Activated naive CD8-positive, alpha-beta T cell treated with anti-CD3 and anti-CD28 coated beads for 36 hours (primary cell): ENCODE measurements around the gene ATP1A4. TPM values are rescaled to one million over a fixed set of nuclear protein-coding genes. Genes with fewer than 3 reads are reported as not detected.
"Not testable (repeated sequence)": the region's sequence is repeated elsewhere in the genome, so short reads cannot be mapped to it uniquely, and the experiment has no call there.

Source experiments
- DNase-seq: peaks from one replicate; pipeline ENCODE4 v3.0.0; 2021
- H3K27ac Mint-ChIP-seq: one replicate; pipeline ENCODE4 v1.8.0; 2022; ENCODE audit warnings: mild to moderate bottlenecking, moderate library complexity, mixed read lengths
- H3K27me3 Mint-ChIP-seq: one replicate; pipeline ENCODE4 v1.8.0; 2022; ENCODE audit warnings: mild to moderate bottlenecking, mixed read lengths
- H3K36me3 Mint-ChIP-seq: one replicate; pipeline ENCODE4 v1.8.0; 2021; ENCODE audit warnings: mild to moderate bottlenecking, mixed read lengths
- H3K4me1 Mint-ChIP-seq: one replicate; pipeline ENCODE4 v1.8.0; 2021; ENCODE audit warnings: mixed read lengths
- H3K4me3 Mint-ChIP-seq: one replicate; pipeline ENCODE4 v1.8.0; 2022; ENCODE audit warnings: mild to moderate bottlenecking, moderate library complexity, mixed read lengths
- H3K9me3 Mint-ChIP-seq: one replicate; pipeline ENCODE4 v1.8.0; 2022; ENCODE audit warnings: mixed read lengths
- total RNA-seq, 2 experiments: library from RNA; stranded (reverse); gene quantifications; one replicate each; pipeline ENCODE4 v1.2.3, GENCODE V29; 2021

The ATP1A4 gene
- total RNA-seq, 2 experiments from 2014 or later: not detected

DNA sequence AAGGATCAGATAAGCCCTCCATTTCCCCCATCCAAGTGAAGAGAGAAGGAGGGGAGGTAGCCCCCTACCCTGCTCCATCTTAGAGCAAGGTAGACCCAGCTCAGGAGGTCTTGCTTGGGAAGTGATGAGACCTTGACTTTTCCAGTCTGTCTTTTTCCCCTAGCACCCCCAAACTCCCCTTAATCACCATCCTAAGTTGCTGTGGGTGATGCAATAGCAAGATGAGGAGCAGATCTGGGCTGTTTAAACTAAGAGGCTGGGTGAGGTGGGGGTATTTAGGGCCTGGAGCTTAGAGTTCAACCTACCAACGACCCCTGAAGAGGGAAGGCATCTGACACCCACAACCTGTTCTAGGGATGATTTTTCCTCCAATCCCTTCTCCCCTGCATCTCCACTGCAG lies 34.1 kb upstream of the ATP1A4 start:
- H3K27me3 Mint-ChIP-seq: no peaks in the 10 kb centered on the region
- H3K9me3 Mint-ChIP-seq: no peaks in the 10 kb centered on the region
- H3K36me3 Mint-ChIP-seq: no peaks in the 10 kb centered on the region
- H3K4me1 Mint-ChIP-seq: no peaks in the 10 kb centered on the region
- no peak overlapping the region for H3K27ac Mint-ChIP-seq
- H3K4me3 Mint-ChIP-seq: no peak overlapping the region
- DNase-seq: no peak

DNA sequence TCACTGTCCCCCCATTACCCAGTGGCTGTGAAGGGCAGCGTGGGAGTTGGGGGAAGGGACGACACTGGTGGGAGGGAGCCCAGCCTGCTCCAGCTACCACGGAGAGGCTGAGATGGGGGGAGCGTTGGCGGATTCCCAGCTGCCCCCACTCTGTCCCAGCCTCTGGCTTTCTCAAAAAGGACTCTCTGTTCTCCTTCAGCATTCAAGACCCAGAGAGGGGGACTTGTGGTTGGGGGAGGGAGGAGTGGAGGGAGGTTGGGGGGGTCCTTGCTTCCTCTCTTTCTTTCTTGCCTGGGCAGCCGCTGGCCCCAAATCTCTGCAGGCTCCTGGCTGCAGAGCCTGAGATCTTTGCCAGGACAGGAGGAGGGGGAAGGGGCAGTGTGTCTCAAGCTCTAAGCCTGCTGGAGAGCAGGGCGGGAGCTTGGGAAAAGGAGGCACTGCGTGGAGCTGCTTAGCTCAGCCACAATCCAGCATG lies 33.7 kb upstream of the ATP1A4 start:
- Mint-ChIP-seq H3K27ac (no peak overlapping the region), H3K27me3 (no peaks in the 10 kb centered on the region), H3K4me3 (no peak overlapping the region), H3K4me1 (no peaks in the 10 kb centered on the region), H3K9me3 (no peaks in the 10 kb centered on the region), H3K36me3 (no peaks in the 10 kb centered on the region)
- no peak for DNase-seq

DNA sequence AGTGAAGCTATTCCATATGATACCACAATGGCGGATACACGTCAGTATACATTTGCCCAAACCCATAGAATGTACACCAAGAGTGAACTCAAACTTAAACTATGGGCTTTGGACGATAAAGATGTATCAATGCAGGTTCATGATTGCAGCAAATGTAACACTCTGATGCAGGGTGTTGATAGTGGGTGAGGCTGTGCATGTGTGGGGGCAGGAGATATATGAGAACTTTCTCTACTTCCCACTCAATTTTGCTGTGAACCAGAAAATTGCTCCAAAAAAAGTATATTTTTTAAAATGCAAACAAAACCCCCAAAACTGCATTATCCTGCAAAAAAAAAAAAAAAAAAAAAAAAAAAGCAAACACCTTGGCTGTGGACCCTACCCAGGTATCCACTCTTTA lies 32.5 kb upstream of the ATP1A4 start:
- Mint-ChIP-seq H3K4me3 (no peak overlapping the region), H3K36me3 (no peaks in the 10 kb centered on the region), H3K27me3 (no peaks in the 10 kb centered on the region), H3K4me1 (no peaks in the 10 kb centered on the region), H3K9me3 (no peaks in the 10 kb centered on the region), H3K27ac (no peak overlapping the region)
- no peak for DNase-seq

DNA sequence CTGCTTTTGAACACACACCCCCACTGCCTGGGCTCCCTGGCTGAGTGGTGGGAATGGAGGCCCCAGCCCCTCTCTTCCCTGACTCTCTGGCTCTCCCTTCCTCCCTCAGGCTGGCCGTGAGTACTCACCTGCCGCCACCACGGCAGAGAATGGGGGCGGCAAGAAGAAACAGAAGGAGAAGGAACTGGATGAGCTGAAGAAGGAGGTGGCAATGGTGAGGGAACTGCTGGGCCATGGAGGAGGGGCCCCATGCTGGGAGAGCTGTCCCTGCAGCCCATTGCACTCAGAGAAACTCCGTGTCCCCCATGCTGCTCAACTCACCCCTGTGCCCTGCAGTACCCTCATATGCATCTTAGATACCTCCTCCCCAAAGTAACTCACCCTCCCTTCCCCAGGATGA lies 30.6 kb upstream of the ATP1A4 start:
- H3K27me3 Mint-ChIP-seq: no peaks in the 10 kb centered on the region
- H3K36me3 Mint-ChIP-seq: no peaks in the 10 kb centered on the region
- no peak overlapping the region for H3K27ac Mint-ChIP-seq
- DNase-seq: no peak
- H3K9me3 Mint-ChIP-seq: no peaks in the 10 kb centered on the region
- H3K4me1 Mint-ChIP-seq: no peaks in the 10 kb centered on the region
- no peak overlapping the region for H3K4me3 Mint-ChIP-seq

DNA sequence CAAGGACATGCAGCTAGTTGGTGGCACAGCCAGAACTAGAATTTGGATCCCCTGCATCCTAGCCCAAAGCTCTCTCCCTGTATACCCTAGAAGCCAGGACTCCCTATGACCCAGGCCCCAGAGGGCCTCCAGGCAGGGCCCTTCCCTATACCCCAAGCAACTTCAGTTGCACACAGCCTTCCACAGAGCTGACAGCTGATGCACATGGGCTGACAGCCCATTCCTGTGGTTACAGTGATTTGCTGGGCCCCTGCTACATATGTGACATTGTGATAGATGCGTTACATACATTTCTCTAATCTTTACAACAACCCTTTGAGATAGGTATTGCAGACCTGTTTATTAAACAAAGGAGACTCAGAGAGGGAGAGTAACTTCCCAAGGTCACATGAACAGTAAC lies 30.0 kb upstream of the ATP1A4 start:
- H3K27ac Mint-ChIP-seq: no peak overlapping the region
- no peaks in the 10 kb centered on the region for H3K4me1 Mint-ChIP-seq
- no peaks in the 10 kb centered on the region for H3K36me3 Mint-ChIP-seq
- no peak for DNase-seq
- H3K4me3 Mint-ChIP-seq: no peak overlapping the region
- no peaks in the 10 kb centered on the region for H3K9me3 Mint-ChIP-seq
- H3K27me3 Mint-ChIP-seq: no peaks in the 10 kb centered on the region

DNA sequence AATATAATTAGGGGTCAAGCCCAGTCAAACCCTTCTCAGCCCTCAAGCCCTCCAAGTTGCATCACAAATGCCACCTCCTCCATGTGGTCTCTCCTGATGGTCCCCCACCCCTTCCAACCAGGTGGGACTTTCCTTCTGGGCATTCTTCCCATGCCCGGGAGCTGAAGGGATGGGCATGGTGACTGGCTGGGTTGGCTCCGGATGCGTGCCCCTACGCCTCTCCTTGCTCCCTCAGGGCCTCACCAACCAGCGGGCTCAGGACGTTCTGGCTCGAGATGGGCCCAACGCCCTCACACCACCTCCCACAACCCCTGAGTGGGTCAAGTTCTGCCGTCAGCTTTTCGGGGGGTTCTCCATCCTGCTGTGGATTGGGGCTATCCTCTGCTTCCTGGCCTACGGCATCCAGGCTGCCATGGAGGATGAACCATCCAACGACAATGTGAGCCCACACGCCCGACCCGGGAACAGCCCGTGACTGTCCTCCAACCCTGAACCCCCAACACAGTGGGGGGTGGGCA lies 28.4 kb upstream of the ATP1A4 start:
- Mint-ChIP-seq H3K27ac (no peak overlapping the region), H3K27me3 (no peaks in the 10 kb centered on the region), H3K4me1 (no peaks in the 10 kb centered on the region), H3K36me3 (no peaks in the 10 kb centered on the region), H3K4me3 (no peak overlapping the region), H3K9me3 (no peaks in the 10 kb centered on the region)
- no peak for DNase-seq

DNA sequence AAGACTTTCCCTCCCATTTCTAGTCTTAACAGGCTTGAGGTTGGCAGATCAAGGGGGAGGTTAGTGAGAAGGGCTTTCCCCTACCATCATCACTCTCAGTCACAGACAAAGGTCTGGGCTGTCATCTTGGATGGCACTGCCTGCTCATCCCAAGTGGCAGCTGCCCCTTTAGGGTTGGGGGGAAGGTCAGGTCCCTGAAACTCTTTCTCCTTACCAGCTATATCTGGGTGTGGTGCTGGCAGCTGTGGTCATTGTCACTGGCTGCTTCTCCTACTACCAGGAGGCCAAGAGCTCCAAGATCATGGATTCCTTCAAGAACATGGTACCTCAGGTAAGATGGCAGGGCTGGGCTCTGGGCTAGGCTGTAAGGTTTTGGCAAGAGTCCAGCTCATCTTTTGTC lies 27.7 kb upstream of the ATP1A4 start:
- H3K36me3 Mint-ChIP-seq: no peaks in the 10 kb centered on the region
- no peaks in the 10 kb centered on the region for H3K4me1 Mint-ChIP-seq
- DNase-seq: no peak
- H3K27ac Mint-ChIP-seq: no peak overlapping the region
- no peak overlapping the region for H3K4me3 Mint-ChIP-seq
- H3K27me3 Mint-ChIP-seq: no peaks in the 10 kb centered on the region
- no peaks in the 10 kb centered on the region for H3K9me3 Mint-ChIP-seq

DNA sequence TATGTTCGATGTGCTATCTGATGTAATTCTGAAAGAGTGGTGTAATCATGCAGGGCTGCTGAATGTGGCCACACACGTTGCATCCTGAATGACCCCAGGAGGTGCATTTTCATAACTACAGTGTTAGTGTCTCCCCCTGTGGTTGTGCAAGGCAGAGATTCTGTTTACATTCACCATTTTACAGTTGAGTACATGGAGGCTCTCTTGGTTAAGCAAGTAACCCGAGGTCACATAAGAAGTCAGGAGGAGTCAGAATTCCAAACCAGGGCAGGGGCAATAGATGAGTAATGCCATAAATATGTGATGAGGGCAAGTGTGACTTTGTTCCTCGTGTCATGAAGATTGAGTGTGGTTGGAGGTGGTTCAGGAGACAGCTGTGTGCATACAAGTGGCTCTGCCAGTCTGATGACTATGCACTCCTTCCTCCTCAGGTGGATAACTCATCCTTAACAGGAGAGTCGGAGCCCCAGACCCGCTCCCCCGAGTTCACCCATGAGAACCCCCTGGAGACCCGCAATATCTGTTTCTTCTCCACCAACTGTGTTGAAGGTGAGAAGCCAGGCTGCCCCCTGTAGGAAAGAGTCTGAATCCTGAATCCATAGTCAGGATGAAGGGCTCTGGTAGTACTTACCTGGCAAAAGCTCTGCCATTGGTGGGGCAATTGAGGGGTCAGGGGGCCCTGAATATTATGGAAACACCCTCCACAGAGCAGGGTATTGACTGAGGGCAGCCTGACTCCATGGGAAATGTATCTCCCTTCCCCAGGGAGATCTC lies 26.5 kb upstream of the ATP1A4 start:
- no peak for DNase-seq
- no peak overlapping the region for H3K27ac Mint-ChIP-seq
- no peaks in the 10 kb centered on the region for H3K27me3 Mint-ChIP-seq
- H3K4me3 Mint-ChIP-seq: no peak overlapping the region
- no peaks in the 10 kb centered on the region for H3K36me3 Mint-ChIP-seq
- no peaks in the 10 kb centered on the region for H3K9me3 Mint-ChIP-seq
- H3K4me1 Mint-ChIP-seq: no peaks in the 10 kb centered on the region

DNA sequence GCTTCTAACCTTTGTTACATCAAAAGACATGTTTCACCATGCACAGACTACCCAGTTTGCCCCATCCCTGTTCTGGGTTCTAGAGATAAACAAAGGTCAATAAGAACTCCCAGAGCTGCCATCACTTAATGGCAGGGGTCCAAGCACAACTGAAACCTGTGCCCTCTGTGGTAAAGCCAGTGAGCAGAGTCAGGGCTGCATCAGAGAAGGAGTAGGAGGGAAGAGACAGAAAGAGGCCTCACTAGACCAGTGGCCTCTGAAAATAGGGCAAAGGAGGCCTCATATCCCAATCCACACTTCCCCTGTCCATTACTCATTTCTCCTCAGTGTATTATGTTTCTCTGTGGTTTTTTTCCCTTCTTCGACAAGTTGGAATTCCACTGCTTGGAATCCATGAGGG lies 25.7 kb upstream of the ATP1A4 start:
- no peak for DNase-seq
- H3K4me3 Mint-ChIP-seq: no peak overlapping the region
- no peaks in the 10 kb centered on the region for H3K36me3 Mint-ChIP-seq
- no peak overlapping the region for H3K27ac Mint-ChIP-seq
- H3K9me3 Mint-ChIP-seq: no peaks in the 10 kb centered on the region
- H3K4me1 Mint-ChIP-seq: no peaks in the 10 kb centered on the region
- H3K27me3 Mint-ChIP-seq: no peaks in the 10 kb centered on the region

DNA sequence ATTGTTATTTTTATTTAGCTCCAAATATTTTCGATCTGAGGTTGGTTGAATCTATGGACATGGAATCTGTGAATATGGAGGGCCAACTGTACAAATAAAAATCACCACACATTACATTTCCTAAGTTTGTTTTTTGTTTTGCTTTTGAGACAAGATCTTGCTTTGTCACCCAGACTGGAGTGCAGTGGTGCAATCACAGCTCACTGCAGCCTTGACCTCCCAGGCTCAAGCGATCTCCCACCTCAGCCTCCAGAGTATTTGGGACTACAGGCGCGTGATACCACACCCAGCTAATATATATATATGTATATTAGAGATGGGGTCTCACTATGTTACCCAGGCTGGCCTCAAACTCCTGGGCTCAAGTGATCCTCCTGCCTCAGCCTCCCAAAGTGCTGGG lies 25.1 kb upstream of the ATP1A4 start:
- not testable (repeated sequence) for H3K4me3 Mint-ChIP-seq, H3K27ac Mint-ChIP-seq, H3K9me3 Mint-ChIP-seq, H3K4me1 Mint-ChIP-seq, H3K36me3 Mint-ChIP-seq, DNase-seq, H3K27me3 Mint-ChIP-seq

DNA sequence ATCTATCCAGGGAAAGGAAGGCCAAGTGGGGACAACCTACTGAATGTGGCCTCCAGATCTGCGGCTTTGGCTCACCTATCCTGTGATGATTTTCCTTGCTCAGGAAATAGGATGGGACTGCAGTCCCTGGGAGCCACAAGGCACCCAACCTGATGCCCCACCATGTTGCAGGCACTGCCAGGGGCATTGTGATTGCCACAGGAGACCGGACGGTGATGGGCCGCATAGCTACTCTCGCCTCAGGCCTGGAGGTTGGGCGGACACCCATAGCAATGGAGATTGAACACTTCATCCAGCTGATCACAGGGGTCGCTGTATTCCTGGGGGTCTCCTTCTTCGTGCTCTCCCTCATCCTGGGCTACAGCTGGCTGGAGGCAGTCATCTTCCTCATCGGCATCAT lies 24.0 kb upstream of the ATP1A4 start:
- Mint-ChIP-seq H3K4me1 (no peaks in the 10 kb centered on the region), H3K9me3 (no peaks in the 10 kb centered on the region), H3K27ac (no peak overlapping the region), H3K36me3 (no peaks in the 10 kb centered on the region), H3K4me3 (no peak overlapping the region), H3K27me3 (no peaks in the 10 kb centered on the region)
- no peak for DNase-seq

DNA sequence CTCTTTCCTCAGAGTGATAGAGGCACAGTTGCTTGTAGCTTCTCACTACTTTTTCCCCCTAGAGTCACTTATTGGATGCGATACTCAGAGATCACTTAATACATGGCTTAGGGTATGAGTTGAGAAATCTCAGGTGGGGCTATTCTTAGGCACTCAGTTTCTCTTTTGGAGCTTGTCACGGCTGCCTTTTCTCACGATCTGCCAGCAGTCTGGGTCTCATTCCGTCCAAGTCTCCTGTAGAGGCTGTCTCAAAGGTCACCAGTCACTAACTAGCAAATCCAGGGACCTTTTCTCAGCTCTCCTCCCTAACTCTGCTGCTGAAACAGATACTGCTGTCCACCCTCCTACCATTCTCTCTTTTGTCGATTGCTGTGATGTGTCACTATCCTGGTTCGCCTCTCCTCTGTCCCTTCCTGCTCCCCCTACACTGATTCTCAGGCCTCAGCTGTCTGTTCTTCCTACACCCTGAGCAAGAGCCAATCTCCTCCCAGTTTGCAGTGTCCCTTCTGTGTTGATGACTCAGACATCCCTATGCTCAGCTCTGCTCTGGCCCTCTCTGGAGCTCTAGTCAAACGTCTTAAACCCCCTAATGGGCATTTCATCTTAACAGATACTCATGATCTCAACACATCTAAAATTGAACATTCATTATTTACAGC lies 23.4 kb upstream of the ATP1A4 start:
- no peak overlapping the region for H3K27ac Mint-ChIP-seq
- no peaks in the 10 kb centered on the region for H3K27me3 Mint-ChIP-seq
- no peaks in the 10 kb centered on the region for H3K9me3 Mint-ChIP-seq
- no peak overlapping the region for H3K4me3 Mint-ChIP-seq
- H3K4me1 Mint-ChIP-seq: no peaks in the 10 kb centered on the region
- DNase-seq: no peak
- no peaks in the 10 kb centered on the region for H3K36me3 Mint-ChIP-seq

DNA sequence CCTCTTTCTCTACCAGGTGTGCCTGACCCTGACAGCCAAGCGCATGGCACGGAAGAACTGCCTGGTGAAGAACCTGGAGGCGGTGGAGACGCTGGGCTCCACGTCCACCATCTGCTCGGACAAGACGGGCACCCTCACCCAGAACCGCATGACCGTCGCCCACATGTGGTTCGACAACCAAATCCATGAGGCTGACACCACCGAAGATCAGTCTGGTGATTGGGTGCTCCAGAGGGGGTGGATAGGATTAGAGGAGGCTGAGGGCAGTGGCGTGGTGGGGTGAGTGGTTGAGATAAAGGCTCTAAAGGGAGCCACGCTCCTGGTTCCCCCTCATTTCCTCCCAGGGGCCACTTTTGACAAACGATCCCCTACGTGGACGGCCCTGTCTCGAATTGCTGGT lies 22.8 kb upstream of the ATP1A4 start:
- Mint-ChIP-seq H3K27me3 (no peaks in the 10 kb centered on the region), H3K4me1 (no peaks in the 10 kb centered on the region), H3K36me3 (no peaks in the 10 kb centered on the region), H3K4me3 (no peak overlapping the region), H3K27ac (no peak overlapping the region), H3K9me3 (no peaks in the 10 kb centered on the region)
- DNase-seq: no peak

DNA sequence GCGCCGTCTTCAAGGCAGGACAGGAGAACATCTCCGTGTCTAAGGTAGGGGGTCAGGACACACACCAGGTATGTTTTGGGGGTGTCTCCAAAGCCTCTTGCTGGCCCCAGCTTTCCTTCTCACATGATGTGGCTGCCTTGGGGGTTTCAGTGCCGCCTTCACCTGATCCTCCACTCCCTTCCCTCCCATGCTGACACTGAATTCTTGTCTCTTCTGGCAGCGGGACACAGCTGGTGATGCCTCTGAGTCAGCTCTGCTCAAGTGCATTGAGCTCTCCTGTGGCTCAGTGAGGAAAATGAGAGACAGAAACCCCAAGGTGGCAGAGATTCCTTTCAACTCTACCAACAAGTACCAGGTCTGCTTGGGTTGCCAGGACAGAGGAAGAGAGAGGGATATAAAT lies 22.4 kb upstream of the ATP1A4 start:
- Mint-ChIP-seq H3K4me1 (no peaks in the 10 kb centered on the region), H3K9me3 (no peaks in the 10 kb centered on the region), H3K36me3 (no peaks in the 10 kb centered on the region), H3K27ac (no peak overlapping the region), H3K4me3 (no peak overlapping the region), H3K27me3 (no peaks in the 10 kb centered on the region)
- DNase-seq: no peak

DNA sequence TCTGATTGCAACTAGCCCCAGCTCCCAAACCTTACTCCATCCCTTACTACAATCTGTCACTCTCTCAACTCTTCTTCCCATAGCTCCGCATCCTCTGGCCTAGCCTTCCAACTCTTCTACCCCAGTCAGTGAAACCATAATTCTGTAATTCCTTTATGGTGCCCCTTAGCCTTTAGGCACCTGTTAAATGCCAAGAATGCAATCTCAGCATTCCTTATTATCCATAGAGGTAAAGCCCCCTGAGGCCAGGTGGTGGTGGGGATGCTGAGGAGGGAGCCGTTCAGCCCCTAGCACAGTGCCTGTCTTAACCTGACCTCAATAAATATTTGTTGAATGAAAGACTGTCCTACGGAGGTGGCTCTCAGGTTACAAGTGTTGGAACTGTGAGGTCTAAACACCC lies 21.8 kb upstream of the ATP1A4 start:
- DNase-seq: no peak
- Mint-ChIP-seq H3K9me3 (no peaks in the 10 kb centered on the region), H3K4me3 (no peak overlapping the region), H3K27me3 (no peaks in the 10 kb centered on the region), H3K36me3 (no peaks in the 10 kb centered on the region), H3K27ac (no peak overlapping the region), H3K4me1 (no peaks in the 10 kb centered on the region)

DNA sequence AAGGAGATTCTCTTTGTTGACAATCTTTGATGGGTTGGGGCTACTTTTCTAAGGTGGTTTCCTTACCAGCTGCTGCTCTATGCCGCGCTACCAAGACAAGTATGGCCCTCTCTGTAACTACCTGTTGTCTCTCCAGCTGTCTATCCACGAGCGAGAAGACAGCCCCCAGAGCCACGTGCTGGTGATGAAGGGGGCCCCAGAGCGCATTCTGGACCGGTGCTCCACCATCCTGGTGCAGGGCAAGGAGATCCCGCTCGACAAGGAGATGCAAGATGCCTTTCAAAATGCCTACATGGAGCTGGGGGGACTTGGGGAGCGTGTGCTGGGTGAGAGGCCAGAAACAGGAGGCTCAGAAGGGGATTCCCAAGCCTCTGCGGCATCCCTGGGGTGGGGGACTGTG lies 21.4 kb upstream of the ATP1A4 start:
- no peak for DNase-seq
- Mint-ChIP-seq H3K27me3 (no peaks in the 10 kb centered on the region), H3K4me3 (no peak overlapping the region), H3K27ac (no peak overlapping the region), H3K9me3 (no peaks in the 10 kb centered on the region), H3K36me3 (no peaks in the 10 kb centered on the region), H3K4me1 (no peaks in the 10 kb centered on the region)
